ENCODE measurements around the gene ACTL6B. TPM values are rescaled to one million over a fixed set of nuclear protein-coding genes. Genes with fewer than 3 reads are reported as not detected.

ACTL6B gene
- total RNA-seq, 2 donors from 2014 or later = 2.4 TPM; not detected in 1

DNA sequence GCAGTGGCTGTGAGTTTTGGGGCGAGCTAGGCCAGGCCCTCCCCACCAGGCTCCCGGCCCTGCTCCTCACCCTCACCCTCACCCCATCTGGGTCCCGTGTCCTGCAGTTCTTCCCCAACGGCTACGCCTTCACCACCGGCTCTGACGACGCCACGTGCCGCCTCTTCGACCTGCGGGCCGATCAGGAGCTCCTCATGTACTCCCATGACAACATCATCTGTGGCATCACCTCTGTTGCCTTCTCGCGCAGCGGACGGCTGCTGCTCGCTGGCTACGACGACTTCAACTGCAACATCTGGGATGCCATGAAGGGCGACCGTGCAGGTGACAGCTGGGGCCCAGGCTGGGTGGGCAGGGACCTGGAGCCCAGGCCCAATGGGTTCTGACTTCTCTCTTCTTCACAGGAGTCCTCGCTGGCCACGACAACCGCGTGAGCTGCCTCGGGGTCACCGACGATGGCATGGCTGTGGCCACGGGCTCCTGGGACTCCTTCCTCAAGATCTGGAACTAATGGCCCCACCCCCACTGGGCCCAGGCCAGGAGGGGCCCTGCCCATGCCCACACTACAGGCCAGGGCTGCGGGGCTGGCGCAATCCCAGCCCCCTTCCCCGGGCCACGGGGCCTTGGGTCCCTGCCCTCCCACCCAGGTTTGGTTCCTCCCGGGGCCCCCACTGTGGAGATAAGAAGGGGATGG is 22.2 kb upstream of the ACTL6B start:
- DNase-seq (ENCODE audit: low spot score) = no peak
- WGBS = 72% methylated on average over 35 of the region's 35 CpGs

DNA sequence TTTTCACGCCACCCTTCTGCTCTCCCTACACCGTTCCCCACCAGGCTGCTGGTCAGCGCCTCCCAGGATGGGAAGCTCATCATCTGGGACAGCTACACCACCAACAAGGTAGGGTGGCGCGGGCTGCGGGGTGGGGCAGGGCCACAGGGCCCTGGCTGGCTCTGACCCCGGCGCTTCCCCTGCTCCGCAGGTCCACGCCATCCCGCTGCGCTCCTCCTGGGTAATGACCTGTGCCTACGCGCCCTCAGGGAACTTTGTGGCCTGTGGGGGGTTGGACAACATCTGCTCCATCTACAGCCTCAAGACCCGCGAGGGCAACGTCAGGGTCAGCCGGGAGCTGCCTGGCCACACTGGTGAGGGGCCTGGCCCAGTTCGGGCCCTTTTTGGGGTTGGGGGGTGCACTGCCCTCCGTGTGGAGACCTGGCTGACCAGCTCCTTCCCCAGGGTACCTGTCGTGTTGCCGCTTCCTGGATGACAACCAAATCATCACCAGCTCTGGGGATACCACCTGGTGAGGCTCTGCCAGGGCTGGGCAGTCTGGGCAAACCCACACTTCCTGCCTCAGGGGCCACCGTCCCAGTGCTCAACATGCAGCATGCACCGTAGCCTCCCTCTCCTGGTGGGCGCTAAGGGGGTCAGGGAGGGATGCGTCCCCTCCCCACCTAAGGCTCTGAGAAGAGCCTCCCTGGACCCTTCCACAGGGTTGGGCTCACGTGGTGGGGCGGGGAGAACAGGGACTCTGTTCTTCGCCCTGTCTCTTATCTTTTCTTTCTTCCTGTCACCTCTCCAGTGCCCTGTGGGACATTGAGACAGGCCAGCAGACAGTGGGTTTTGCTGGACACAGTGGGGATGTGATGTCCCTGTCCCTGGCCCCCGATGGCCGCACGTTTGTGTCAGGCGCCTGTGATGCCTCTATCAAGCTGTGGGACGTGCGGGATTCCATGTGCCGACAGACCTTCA is 21.3 kb upstream of the ACTL6B start:
- intact Hi-C loops (cut with DNase I) = loop anchor here (10.0 kb wide), 1 partner anchor 203 kb away; the partner anchor contains the start of gene TSC22D4
- H3K27ac ChIP-seq = peak overlapping the region; percentile 99
- H3K4me3 ChIP-seq = no peak overlapping the region

More for the DNA sequence above, 22.2 kb upstream of the ACTL6B start:
- Histone ChIP-seq H3K4me1 (replicated peaks) (peaks cover 17% of the 10 kb centered on the region), H3K9me3 (no peaks in the 10 kb centered on the region), H3K27me3 (replicated peaks; ENCODE audit: insufficient read depth) (no peaks in the 10 kb centered on the region), H3K27ac (peak overlapping the region; percentile 99), H3K4me3 (no peak overlapping the region), H3K36me3 (peaks cover 12 to 29% of the 10 kb centered on the region in 2 donors)
- intact Hi-C loops (cut with DNase I) = loop anchor here (10.0 kb wide), 1 partner anchor 204 kb away; the partner anchor contains the start of gene TSC22D4
- TF ChIP-seq POLR2AphosphoS5 (IDR thresholded peaks at IDR 0.05) (no peak), POLR2A (IDR thresholded peaks at IDR 0.05) (no peak)
- TF ChIP-seq, protein P1, sequence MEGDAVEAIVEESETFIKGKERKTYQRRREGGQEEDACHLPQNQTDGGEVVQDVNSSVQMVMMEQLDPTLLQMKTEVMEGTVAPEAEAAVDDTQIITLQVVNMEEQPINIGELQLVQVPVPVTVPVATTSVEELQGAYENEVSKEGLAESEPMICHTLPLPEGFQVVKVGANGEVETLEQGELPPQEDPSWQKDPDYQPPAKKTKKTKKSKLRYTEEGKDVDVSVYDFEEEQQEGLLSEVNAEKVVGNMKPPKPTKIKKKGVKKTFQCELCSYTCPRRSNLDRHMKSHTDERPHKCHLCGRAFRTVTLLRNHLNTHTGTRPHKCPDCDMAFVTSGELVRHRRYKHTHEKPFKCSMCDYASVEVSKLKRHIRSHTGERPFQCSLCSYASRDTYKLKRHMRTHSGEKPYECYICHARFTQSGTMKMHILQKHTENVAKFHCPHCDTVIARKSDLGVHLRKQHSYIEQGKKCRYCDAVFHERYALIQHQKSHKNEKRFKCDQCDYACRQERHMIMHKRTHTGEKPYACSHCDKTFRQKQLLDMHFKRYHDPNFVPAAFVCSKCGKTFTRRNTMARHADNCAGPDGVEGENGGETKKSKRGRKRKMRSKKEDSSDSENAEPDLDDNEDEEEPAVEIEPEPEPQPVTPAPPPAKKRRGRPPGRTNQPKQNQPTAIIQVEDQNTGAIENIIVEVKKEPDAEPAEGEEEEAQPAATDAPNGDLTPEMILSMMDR (IDR thresholded peaks at IDR 0.05) = no peak

DNA sequence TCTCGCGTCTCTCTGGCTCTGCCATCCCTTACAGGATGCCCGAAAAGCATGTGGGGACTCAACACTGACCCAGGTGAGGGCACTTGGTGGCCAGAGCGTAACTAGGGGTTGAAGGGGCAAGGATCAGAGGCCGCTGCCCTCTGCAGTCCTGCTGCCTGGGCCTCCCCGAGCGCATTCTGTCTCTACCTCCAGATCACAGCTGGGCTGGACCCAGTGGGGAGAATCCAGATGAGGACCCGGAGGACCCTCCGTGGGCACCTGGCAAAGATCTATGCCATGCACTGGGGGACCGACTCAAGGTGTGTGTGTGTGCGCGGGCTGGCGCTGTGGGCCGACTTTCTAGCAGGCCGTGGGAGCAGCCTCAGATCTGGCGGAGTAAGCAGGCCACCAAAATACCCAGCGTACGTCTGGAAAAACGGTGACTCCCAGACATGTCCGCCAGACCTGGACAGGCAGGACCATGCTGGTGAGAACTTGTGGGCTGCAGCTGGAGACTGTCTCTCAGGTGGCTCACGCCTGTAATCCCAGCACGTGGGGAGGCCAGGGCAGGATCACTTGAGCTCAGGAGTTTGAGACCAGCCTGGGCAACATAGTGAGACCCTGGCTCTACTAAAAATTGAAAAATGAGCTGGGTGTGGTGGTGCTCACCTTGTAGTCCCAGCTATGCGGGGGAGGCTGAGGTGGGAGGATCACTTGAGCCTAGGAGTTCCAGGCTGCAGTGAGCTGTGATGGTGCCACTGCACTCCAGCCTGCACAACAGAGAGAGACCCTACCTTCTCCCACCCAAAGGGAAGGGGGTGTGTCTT is 20.5 kb upstream of the ACTL6B start:
- peaks cover 17% of the 10 kb centered on the region for H3K4me1 ChIP-seq (replicated peaks)
- WGBS = 73% methylated on average over 23 of the region's 23 CpGs
- peak overlapping the region; percentile 99 for H3K27ac ChIP-seq
- no peaks in the 10 kb centered on the region for H3K27me3 ChIP-seq (replicated peaks; ENCODE audit: insufficient read depth)
- peak overlapping the region; percentile 98 to 99 for H3K4me3 ChIP-seq
- intact Hi-C loops (cut with DNase I) = loop anchor here (10.0 kb wide), 1 partner anchor 202 kb away; the partner anchor contains the start of gene TSC22D4
- no peaks in the 10 kb centered on the region for H3K9me3 ChIP-seq
- no peak for DNase-seq (ENCODE audit: low spot score)
- H3K36me3 ChIP-seq = peaks cover 5 to 13% of the 10 kb centered on the region in 2 donors
- no peak for TF ChIP-seq POLR2A (IDR thresholded peaks at IDR 0.05)
- no peak for TF ChIP-seq POLR2AphosphoS5 (IDR thresholded peaks at IDR 0.05)
- TF ChIP-seq, protein P1 (IDR thresholded peaks at IDR 0.05) = no peak

More for the DNA sequence above, 21.3 kb upstream of the ACTL6B start:
- H3K9me3 ChIP-seq = no peaks in the 10 kb centered on the region
- TF ChIP-seq POLR2A (IDR thresholded peaks at IDR 0.05) = no peak
- TF ChIP-seq, protein P1 (IDR thresholded peaks at IDR 0.05) = no peak
- no peak for TF ChIP-seq POLR2AphosphoS5 (IDR thresholded peaks at IDR 0.05)
- WGBS = 86% methylated on average over 36 of the region's 36 CpGs
- peaks cover 8 to 21% of the 10 kb centered on the region in 2 donors for H3K36me3 ChIP-seq
- no peaks in the 10 kb centered on the region for H3K27me3 ChIP-seq (replicated peaks; ENCODE audit: insufficient read depth)
- no peak for DNase-seq (ENCODE audit: low spot score)
- H3K4me1 ChIP-seq (replicated peaks) = peaks cover 17% of the 10 kb centered on the region

DNA sequence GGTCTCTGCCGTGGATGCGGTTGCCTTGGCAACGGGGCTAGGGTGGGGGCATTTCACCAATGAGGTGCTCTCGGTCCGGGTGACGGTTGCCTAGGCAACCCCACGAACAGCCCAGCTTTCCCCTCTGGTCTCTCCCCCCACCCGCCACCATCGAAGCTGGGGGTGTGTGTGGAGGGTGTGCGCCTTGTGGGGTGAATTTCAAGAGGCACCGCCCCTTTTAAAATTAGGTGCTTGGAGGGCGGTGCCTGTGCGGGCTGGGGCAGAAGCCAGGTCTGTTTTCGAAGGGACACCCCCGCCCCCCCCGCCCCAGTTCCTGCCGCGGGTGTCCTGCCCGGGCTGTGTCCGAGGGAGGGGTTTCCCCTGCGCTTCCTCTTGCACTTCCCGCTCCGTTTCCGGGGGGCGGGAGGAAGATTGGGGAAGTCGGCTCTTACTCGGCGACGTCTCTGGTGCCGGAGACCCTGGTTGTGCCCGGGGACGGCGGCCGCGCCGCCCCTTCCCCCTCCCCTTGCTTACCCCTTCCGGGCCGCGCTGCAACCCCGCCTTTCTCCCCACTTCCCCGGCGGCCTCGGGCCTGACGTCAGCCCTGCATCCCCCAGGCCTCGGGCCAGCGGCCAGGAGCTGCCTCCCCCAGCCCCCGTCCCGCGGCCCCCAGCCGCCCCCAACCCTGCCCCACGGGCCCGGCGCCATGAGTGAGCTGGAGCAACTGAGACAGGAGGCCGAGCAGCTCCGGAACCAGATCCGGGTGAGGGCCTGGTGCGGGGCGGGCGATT is 19.5 kb upstream of the ACTL6B start:
- 1% methylated on average over 34 of the region's 59 CpGs for WGBS
- TF ChIP-seq POLR2AphosphoS5 (IDR thresholded peaks at IDR 0.05) (peak; percentile 75), POLR2A (IDR thresholded peaks at IDR 0.05) (peak; percentile 40)
- TF ChIP-seq, protein P1 (IDR thresholded peaks at IDR 0.05) = no peak
- Histone ChIP-seq H3K36me3 (peaks cover 5 to 10% of the 10 kb centered on the region in 2 donors), H3K27ac (peak overlapping the region; percentile 99), H3K27me3 (replicated peaks; ENCODE audit: insufficient read depth) (no peaks in the 10 kb centered on the region), H3K4me1 (replicated peaks) (peaks cover 17% of the 10 kb centered on the region), H3K4me3 (peak overlapping the region; percentile 98 to 99), H3K9me3 (no peaks in the 10 kb centered on the region)
- DNase-seq (ENCODE audit: low spot score) = peak; percentile 80
- intact Hi-C loops (cut with DNase I) = loop anchor here (10.0 kb wide), 1 partner anchor 201 kb away; the partner anchor contains the start of gene TSC22D4
